GM19099 (cell line): Measurements from ENCODE around the gene DNM1.

Experiments used
- POLR2A ChIP-seq: IDR thresholded peaks from 3 replicates; pipeline ENCODE4 v1.6.1; 2011; ENCODE audit warnings: low read depth; ENCODE audit not compliant: insufficient read length; ENCODE audit errors: extremely low read depth

Gene DNM1

GRCh38 chr9:128245421-128246151 lies 42.4 kb downstream of the DNM1 start:
- no peak for TF ChIP-seq POLR2A

GRCh38 chr9:128246471-128246870 lies 43.3 kb downstream of the DNM1 start:
- TF ChIP-seq POLR2A = no peak

GRCh38 chr9:128247226-128247803 lies 44.1 kb downstream of the DNM1 start:
- no peak for TF ChIP-seq POLR2A

- TF ChIP-seq POLR2A = no peak
These were observed 46.4 kb downstream of the DNM1 start for GRCh38 chr9:128249558-128249907.

- TF ChIP-seq POLR2A = no peak
These were observed 47.0 kb downstream of the DNM1 start for GRCh38 chr9:128249908-128250838.

- TF ChIP-seq POLR2A = no peak
These were observed 47.9 kb downstream of the DNM1 start for GRCh38 chr9:128250839-128251731.

GRCh38 chr9:128251732-128252100 lies 48.5 kb downstream of the DNM1 start:
- no peak for TF ChIP-seq POLR2A

- no peak for TF ChIP-seq POLR2A
These were observed 49.3 kb downstream of the DNM1 start for GRCh38 chr9:128252317-128253139.

GRCh38 chr9:128253140-128253990 lies 50.2 kb downstream of the DNM1 start:
- TF ChIP-seq POLR2A = no peak

- TF ChIP-seq POLR2A = no peak
These were observed 50.8 kb downstream of the DNM1 start for GRCh38 chr9:128253991-128254346.

GRCh38 chr9:128254362-128254761 lies 51.2 kb downstream of the DNM1 start:
- no peak for TF ChIP-seq POLR2A

GRCh38 chr9:128254855-128255759 lies 51.9 kb downstream of the DNM1 start:
- TF ChIP-seq POLR2A = no peak
